ENCODE results near the gene ABLIM1.

GRCh38 chr10:114541081-114541796 lies 116.8 kb downstream of the ABLIM1 start:
- no peak for TF ChIP-seq TAF1 (IDR thresholded peaks at IDR 0.05; ENCODE audit: low read depth)
- no peak for TF ChIP-seq NFIC (IDR thresholded peaks at IDR 0.05)
- TF ChIP-seq CEBPB (IDR thresholded peaks at IDR 0.05) = no peak
- no peak for TF ChIP-seq EP300 (IDR thresholded peaks at IDR 0.05; ENCODE audit: borderline replicate concordance)
- TF ChIP-seq MAX (IDR thresholded peaks at IDR 0.05) = no peak
- no peak for TF ChIP-seq EGR1 (IDR thresholded peaks at IDR 0.05)
- no peak for TF ChIP-seq REST (IDR thresholded peaks at IDR 0.05; ENCODE audit: low read depth)
- no peak for TF ChIP-seq RAD21 (IDR thresholded peaks at IDR 0.05; ENCODE audit: low read depth)

Measured in Ishikawa (cell line).